ENCODE measurements around the gene NPR3. TPM values are rescaled to one million over a fixed set of nuclear protein-coding genes. Genes with fewer than 3 reads are reported as not detected.

The NPR3 gene
- total RNA-seq, 1 donor from 2014 or later: 35.8 TPM

GRCh38 chr5:32745317-32745716 lies 34.2 kb downstream of the NPR3 start:
- H3K9me3 ChIP-seq: no peaks in the 10 kb centered on the region
- no peak overlapping the region for H3K27ac ChIP-seq
- H3K4me1 ChIP-seq: no peaks in the 10 kb centered on the region
- TF ChIP-seq CTCF (IDR thresholded peaks at IDR 0.05): no peak
- ATAC-seq (no peak), DNase-seq (no peak)
- no peak overlapping the region for H3K4me3 ChIP-seq
- no peaks in the 10 kb centered on the region for H3K36me3 ChIP-seq
- intact Hi-C loops (cut with DNase I): no loop called here
- H3K27me3 ChIP-seq (ENCODE audit: low read depth): no peaks in the 10 kb centered on the region

- no peak for TF ChIP-seq CTCF (IDR thresholded peaks at IDR 0.05)
- Histone ChIP-seq H3K9me3 (no peaks in the 10 kb centered on the region), H3K36me3 (no peaks in the 10 kb centered on the region), H3K4me1 (peaks cover 8% of the 10 kb centered on the region), H3K27ac (no peak overlapping the region), H3K4me3 (no peak overlapping the region), H3K27me3 (ENCODE audit: low read depth) (no peaks in the 10 kb centered on the region)
- DNase-seq (no peak), ATAC-seq (no peak)
- intact Hi-C loops (cut with DNase I): no loop called here
These were observed 41.3 kb downstream of the NPR3 start for GRCh38 chr5:32752411-32752810.

- peaks cover 8% of the 10 kb centered on the region for H3K4me1 ChIP-seq
- ATAC-seq (no peak), DNase-seq (no peak)
- H3K4me3 ChIP-seq: no peak overlapping the region
- H3K27ac ChIP-seq: no peak overlapping the region
- no peaks in the 10 kb centered on the region for H3K9me3 ChIP-seq
- TF ChIP-seq CTCF (IDR thresholded peaks at IDR 0.05): no peak
- intact Hi-C loops (cut with DNase I): no loop called here
- H3K27me3 ChIP-seq (ENCODE audit: low read depth): no peaks in the 10 kb centered on the region
- no peaks in the 10 kb centered on the region for H3K36me3 ChIP-seq
These were observed 41.9 kb downstream of the NPR3 start for GRCh38 chr5:32753051-32753450.

GRCh38 chr5:32753765-32754164 lies 42.6 kb downstream of the NPR3 start:
- no peaks in the 10 kb centered on the region for H3K9me3 ChIP-seq
- DNase-seq (no peak), ATAC-seq (no peak)
- no peak overlapping the region for H3K4me3 ChIP-seq
- H3K27ac ChIP-seq: no peak overlapping the region
- TF ChIP-seq CTCF (IDR thresholded peaks at IDR 0.05): no peak
- intact Hi-C loops (cut with DNase I): no loop called here
- H3K36me3 ChIP-seq: no peaks in the 10 kb centered on the region
- H3K27me3 ChIP-seq (ENCODE audit: low read depth): no peaks in the 10 kb centered on the region
- peaks cover 8% of the 10 kb centered on the region for H3K4me1 ChIP-seq

GRCh38 chr5:32754284-32754683 lies 43.2 kb downstream of the NPR3 start:
- peaks cover 8% of the 10 kb centered on the region for H3K4me1 ChIP-seq
- ATAC-seq: no peak

More at GRCh38 chr5:32754284-32754683, 43.2 kb downstream of the NPR3 start:
- no peak for DNase-seq
- Histone ChIP-seq H3K27ac (no peak overlapping the region), H3K4me3 (no peak overlapping the region), H3K27me3 (ENCODE audit: low read depth) (no peaks in the 10 kb centered on the region), H3K36me3 (no peaks in the 10 kb centered on the region), H3K9me3 (no peaks in the 10 kb centered on the region)
- intact Hi-C loops (cut with DNase I): no loop called here
- no peak for TF ChIP-seq CTCF (IDR thresholded peaks at IDR 0.05)

Data from lower lobe of right lung (tissue), 2 donors.